ENCODE data around the gene ARSG. TPM values are rescaled to one million over a fixed set of nuclear protein-coding genes. Genes with fewer than 3 reads are reported as not detected.

Gene ARSG
- total and polyA plus RNA-seq, 2 donors (not counting 3 experiments of a cell fraction or from before 2014, with no cell fraction given): 3.9 to 7.0 TPM

- intact Hi-C loops (cut with micrococcal nuclease) (loop anchor here (1.0 to 5.0 kb wide), 2 partner anchors 42 to 210 kb away; partner anchors contain the start of gene WIPI1), dilution Hi-C loops (cut with MboI; ENCODE audit: extremely low pct_ligation_motif_present, low sequenced_read_pairs) (no loop called here)
- H3K4me3 ChIP-seq (replicated peaks in 1 of 3; ENCODE audit: insufficient read depth in 1 of 3, low read depth in 1 of 3, low read length in 3 of 3): peak within 1 kb of the TSS; percentile 41 to 63 (median 51)
- POLR2A ChIA-PET: interaction anchor here (1.2 kb wide), 1 partner anchor 210 kb away, joined by 12 read pairs; the partner anchor contains the start of gene WIPI1
- H3K9me1 ChIP-seq (replicated peaks; ENCODE audit: control insufficient read depth, extremely low read depth, insufficient read depth, low read length): no peaks in the 10 kb centered on the region
- CTCF ChIA-PET: interaction anchor here (0.6 to 2.5 kb wide), 15 partner anchors 8 to 213 kb away, joined by 3 to 12 read pairs (median 5); partner anchors contain the start of gene WIPI1
- no peaks in the 10 kb centered on the region for H3K9me3 ChIP-seq (replicated peaks; ENCODE audit: control insufficient read depth, insufficient read depth, low read length)
- H3K27ac ChIP-seq (ENCODE audit: insufficient read depth, low read depth, low read length): peak within 1 kb of the TSS; percentile 54
- no peaks in the 10 kb centered on the region for H3K79me2 ChIP-seq (ENCODE audit: control insufficient read depth, insufficient read depth, low read length)
- peaks cover 0 to 2% of the 10 kb centered on the region in 2 experiments for H3K36me3 ChIP-seq (ENCODE audit: control insufficient read depth in 2 of 2, extremely low read depth in 1 of 2, insufficient read depth in 2 of 2, low read length in 2 of 2)
- peak within 1 kb of the TSS; percentile 70 for H3K4me2 ChIP-seq (ENCODE audit: insufficient read depth, low read length)
- H3K9ac ChIP-seq (replicated peaks; ENCODE audit: extremely low read depth, insufficient read depth, low read length): peak within 1 kb of the TSS; percentile 80
- peak; percentile 73 for FAIRE-seq
- H2AFZ ChIP-seq (ENCODE audit: low read depth, low read length): peak within 1 kb of the TSS; percentile 53
- DNase-seq (ENCODE audit: low read depth, low spot score): peak; percentile 96
- no TSS peak for BruUV-seq (replicated peaks)
- peak; percentile 89 for TF ChIP-seq POLR2A (IDR thresholded peaks at IDR 0.05; ENCODE audit: low read depth, low read length)
- TF ChIP-seq EZH2 (IDR thresholded peaks at IDR 0.05; ENCODE audit: borderline replicate concordance, low read depth, low read length, severe bottlenecking): no peak
- TF ChIP-seq POLR2AphosphoS5 (IDR thresholded peaks at IDR 0.05; ENCODE audit: insufficient read depth, low read depth, low read length): peak; percentile 79
- no peak for TF ChIP-seq GATA2 (IDR thresholded peaks at IDR 0.05; ENCODE audit: insufficient read depth, insufficient read length, low read depth, low read length)
- peak; percentile 73 for TF ChIP-seq MAX (IDR thresholded peaks at IDR 0.05; ENCODE audit: insufficient read depth, insufficient read length)
- H3K27me3 ChIP-seq (ENCODE audit: control insufficient read depth in 2 of 2, insufficient read depth in 2 of 2, low read length in 2 of 2): no peaks in the 10 kb centered on the region
- H3K4me1 ChIP-seq (ENCODE audit: control insufficient read depth, extremely low read depth, insufficient read depth, low read length): peaks cover 8% of the 10 kb centered on the region
- no peaks in the 10 kb centered on the region for H4K20me1 ChIP-seq (replicated peaks; ENCODE audit: control insufficient read depth, extremely low read depth, insufficient read depth, low read length)
Measured at GRCh38 chr17:68247445-68248198, 43.7 kb upstream of the ARSG start, which contains the start of gene AMZ2. TSS of gene AMZ2 (plus strand) at chr17:68248043. CDS start at chr17:68250188, 2,145 bp downstream.
